H9 (cell line): Measurements from ENCODE around the gene ERC2. TPM values are rescaled to one million over a fixed set of nuclear protein-coding genes. Genes with fewer than 3 reads are reported as not detected.

Experiments used
- DNase-seq: peaks from one replicate; pipeline ENCODE4 v3.0.0-alpha.2; 2017
- H2AFZ ChIP-seq: one replicate; pipeline ENCODE4 v1.6.1; 2013; ENCODE audit warnings: mild to moderate bottlenecking, low read length, control low read depth, moderate library complexity
- H2AK5ac ChIP-seq: 2 replicates; pipeline ENCODE4 v1.6.1; 2013; ENCODE audit warnings: low read length, control low read depth, mixed read lengths; ENCODE audit not compliant: insufficient read length
- H2BK120ac ChIP-seq: one replicate; pipeline ENCODE4 v1.6.1; 2013; ENCODE audit warnings: low read depth, mild to moderate bottlenecking, low read length, control low read depth, inconsistent platforms; ENCODE audit not compliant: poor library complexity, severe bottlenecking
- H2BK12ac ChIP-seq: 2 replicates; pipeline ENCODE4 v1.6.1; 2013; ENCODE audit warnings: low read length, control low read depth, mixed read lengths, low read depth; ENCODE audit not compliant: insufficient read length
- H2BK15ac ChIP-seq: 2 replicates; pipeline ENCODE4 v1.6.1; 2013; ENCODE audit warnings: low read depth, low read length, control low read depth
- H2BK20ac ChIP-seq: one replicate; pipeline ENCODE4 v1.6.1; 2013; ENCODE audit warnings: low read depth, mild to moderate bottlenecking, low read length, control low read depth, inconsistent platforms; ENCODE audit not compliant: poor library complexity, severe bottlenecking
- H2BK5ac ChIP-seq: 2 replicates; pipeline ENCODE4 v1.6.1; 2013; ENCODE audit warnings: low read length, control low read depth, mixed read lengths; ENCODE audit not compliant: insufficient read length
- H3K14ac ChIP-seq: 2 replicates; pipeline ENCODE4 v1.6.1; 2013; ENCODE audit warnings: low read length, control low read depth; ENCODE audit not compliant: insufficient read depth
- H3K18ac ChIP-seq: 2 replicates; pipeline ENCODE4 v1.6.1; 2013; ENCODE audit warnings: low read depth, mild to moderate bottlenecking, mixed read lengths, low read length, control low read depth; ENCODE audit not compliant: insufficient read length
- H3K23ac ChIP-seq: 2 replicates; pipeline ENCODE4 v1.6.1; 2013; ENCODE audit warnings: low read length, control low read depth, mixed read lengths, low read depth; ENCODE audit not compliant: insufficient read length
- H3K23me2 ChIP-seq: 2 replicates; pipeline ENCODE4 v1.6.1; 2013; ENCODE audit warnings: low read depth, mild to moderate bottlenecking, mixed read lengths, low read length, control low read depth; ENCODE audit not compliant: insufficient read length, poor library complexity, severe bottlenecking
- H3K27ac ChIP-seq: 2 replicates; pipeline ENCODE4 v1.5.1; 2013; ENCODE audit warnings: low read length, control low read depth, mixed read lengths, low read depth; ENCODE audit not compliant: insufficient read length
- H3K27me3 ChIP-seq: 2 replicates; pipeline ENCODE4 v1.6.1; 2013; ENCODE audit warnings: low read length, control low read depth, inconsistent platforms; ENCODE audit not compliant: insufficient read depth
- H3K4ac ChIP-seq: 2 replicates; pipeline ENCODE4 v1.6.1; 2013; ENCODE audit warnings: low read depth, mild to moderate bottlenecking, control low read depth, inconsistent platforms, low read length, moderate library complexity
- H3K4me1 ChIP-seq: 2 replicates; pipeline ENCODE4 v1.6.1; 2013; ENCODE audit warnings: low read length, control low read depth, inconsistent platforms; ENCODE audit not compliant: insufficient read depth
- H3K4me2 ChIP-seq: 2 replicates; pipeline ENCODE4 v1.6.1; 2013; ENCODE audit warnings: low read length, control low read depth, mixed read lengths; ENCODE audit not compliant: insufficient read length, insufficient read depth
- H3K56ac ChIP-seq: 2 replicates; pipeline ENCODE4 v1.6.1; 2013; ENCODE audit warnings: low read depth, mild to moderate bottlenecking, mixed read lengths, low read length, control low read depth; ENCODE audit not compliant: insufficient read length
- H3K79me1 ChIP-seq: 2 replicates; pipeline ENCODE4 v1.6.1; 2013; ENCODE audit warnings: low read depth, mild to moderate bottlenecking, moderate library complexity, low read length, control low read depth, inconsistent platforms; ENCODE audit not compliant: insufficient read depth, poor library complexity, severe bottlenecking
- H3K79me2 ChIP-seq: 2 replicates; pipeline ENCODE4 v1.6.1; 2013; ENCODE audit warnings: low read length, control low read depth, inconsistent platforms; ENCODE audit not compliant: insufficient read depth
- H3K9ac ChIP-seq: 2 replicates; pipeline ENCODE4 v1.6.1; 2013; ENCODE audit warnings: low read length, control low read depth, mixed read lengths; ENCODE audit not compliant: insufficient read length; ENCODE audit errors: extremely low read depth
- H3K9me3 ChIP-seq: one replicate; pipeline ENCODE4 v1.6.1; 2013; ENCODE audit warnings: low read depth, low read length, inconsistent platforms; ENCODE audit not compliant: control insufficient read depth
- H3T11ph ChIP-seq: one replicate; pipeline ENCODE4 v1.6.1; 2013; ENCODE audit warnings: mild to moderate bottlenecking, low read length, control low read depth, inconsistent platforms
- H4K20me1 ChIP-seq: one replicate; pipeline ENCODE4 v1.6.1; 2013; ENCODE audit not compliant: control insufficient read depth, insufficient read length, insufficient read depth
- H4K5ac ChIP-seq: 2 replicates; pipeline ENCODE4 v1.6.1; 2013; ENCODE audit warnings: low read depth, mild to moderate bottlenecking, mixed read lengths, low read length, control low read depth; ENCODE audit not compliant: insufficient read length
- H4K8ac ChIP-seq: replicated peaks from 2 replicates; pipeline ENCODE4 v1.6.1; 2013; ENCODE audit warnings: low read length, control low read depth, mixed read lengths, low read depth; ENCODE audit not compliant: insufficient read length
- H4K91ac ChIP-seq: 2 replicates; pipeline ENCODE4 v1.6.1; 2013; ENCODE audit warnings: low read depth, mild to moderate bottlenecking, moderate library complexity, mixed read lengths, low read length, control low read depth; ENCODE audit not compliant: insufficient read length
- H3K27ac Mint-ChIP-seq, 3 experiments: 2 replicates in 2 of 3; 3 replicates in 1 of 3; pipeline ENCODE4 v1.8.0; 2020 to 2021; ENCODE audit warnings: mixed read lengths in 3 of 3, mild to moderate bottlenecking in 1 of 3, moderate library complexity in 1 of 3
- H3K27me3 Mint-ChIP-seq: 2 replicates; pipeline ENCODE4 v1.8.0; 2021; ENCODE audit warnings: low read depth, mild to moderate bottlenecking, moderate library complexity, mixed read lengths
- H3K36me3 Mint-ChIP-seq, 3 experiments: 2 replicates in 2 of 3; 3 replicates in 1 of 3; pipeline ENCODE4 v1.8.0; 2020 to 2021; ENCODE audit warnings: low read depth in 3 of 3, mixed read lengths in 3 of 3; ENCODE audit not compliant: insufficient read depth in 1 of 3
- H3K4me1 Mint-ChIP-seq, 2 experiments: 2 replicates each; pipeline ENCODE4 v1.8.0; 2020; ENCODE audit warnings: mixed read lengths in 2 of 2
- H3K4me3 Mint-ChIP-seq, 2 experiments: 2 replicates in 1 of 2; 3 replicates in 1 of 2; pipeline ENCODE4 v1.8.0; 2020 to 2021; ENCODE audit warnings: mild to moderate bottlenecking in 2 of 2, mixed read lengths in 2 of 2, moderate library complexity in 1 of 2
- H3K9me3 Mint-ChIP-seq, 2 experiments: 2 replicates in 1 of 2; 3 replicates in 1 of 2; pipeline ENCODE4 v1.8.0; 2020; ENCODE audit warnings: mild to moderate bottlenecking in 2 of 2, mixed read lengths in 2 of 2, moderate library complexity in 1 of 2
- WGBS: extraction: QIAGEN DNeasy Blood & Tissue Kit; methylation state at CpG from one replicate; pipeline ENCODE4 v1.1.7; 2013; ENCODE audit warnings: missing lambda C conversion rate, low lambda C conversion rate, mixed read lengths; ENCODE audit not compliant: insufficient read length; ENCODE audit errors: extremely low coverage; 5-methylcytosine and 5-hydroxymethylcytosine counted together
- total RNA-seq: library from RNA; stranded (reverse); gene quantifications from 2 replicates; pipeline ENCODE4 v1.2.1, GENCODE V29; 2021
- TF ChIP-seq, protein P1 (sequence below): fragments of 200-600 bp; sonication (generic); conservative IDR thresholded peaks from 3 replicates; pipeline ENCODE4 v1.8.0; 2021; ENCODE audit warnings: antibody characterized with exemption, mild to moderate bottlenecking

Gene ERC2
- total RNA-seq, 1 experiment from 2014 or later = 15.4 TPM

DNA sequence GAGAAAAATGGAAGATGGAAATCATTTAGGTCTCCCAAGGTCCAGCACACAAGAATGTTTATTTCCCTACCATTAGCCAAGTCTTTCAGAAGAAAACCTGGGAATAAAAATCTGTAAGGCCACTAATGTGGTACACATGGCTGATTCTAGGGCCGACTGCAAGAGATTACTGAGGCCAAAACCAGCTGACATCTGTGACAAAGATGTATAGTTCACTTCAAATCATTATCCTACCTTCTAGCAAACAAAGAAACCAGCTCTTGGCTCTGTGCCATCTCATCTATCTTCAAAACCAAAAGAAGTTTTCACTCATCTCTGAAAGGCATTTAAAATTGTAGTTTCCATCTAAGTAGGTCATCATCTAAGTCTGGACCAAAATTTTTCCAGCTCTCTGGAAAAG is 43.9 kb downstream of the ERC2 start:
- no peaks in the 10 kb centered on the region for H3K23me2 ChIP-seq
- H3T11ph ChIP-seq = no peak overlapping the region
- H4K91ac ChIP-seq = no peak overlapping the region
- H3K79me1 ChIP-seq = no peaks in the 10 kb centered on the region
- H3K23ac ChIP-seq = no peak overlapping the region
- Mint-ChIP-seq H3K4me1 (peaks cover 4 to 9% of the 10 kb centered on the region in 2 experiments), H3K9me3 (no peaks in the 10 kb centered on the region), H3K4me3 (no peak overlapping the region), H3K27me3 (no peaks in the 10 kb centered on the region), H3K36me3 (peaks cover 8 to 16% (median 15%) of the 10 kb centered on the region in 3 experiments; a peak in 6 of 7 replicates), H3K27ac (no peak overlapping the region)
- no peak overlapping the region for H3K18ac ChIP-seq
- no peak overlapping the region for H2BK20ac ChIP-seq
- no peak overlapping the region for H3K27ac ChIP-seq
- H3K4me1 ChIP-seq = no peaks in the 10 kb centered on the region
- H2BK12ac ChIP-seq = no peak overlapping the region
- H3K4me2 ChIP-seq = no peak overlapping the region
- no peak overlapping the region for H3K56ac ChIP-seq
- no CpG with 5 or more reads among the region's 1 CpG for WGBS
- no peak overlapping the region for H2BK5ac ChIP-seq
- TF ChIP-seq, protein P1, sequence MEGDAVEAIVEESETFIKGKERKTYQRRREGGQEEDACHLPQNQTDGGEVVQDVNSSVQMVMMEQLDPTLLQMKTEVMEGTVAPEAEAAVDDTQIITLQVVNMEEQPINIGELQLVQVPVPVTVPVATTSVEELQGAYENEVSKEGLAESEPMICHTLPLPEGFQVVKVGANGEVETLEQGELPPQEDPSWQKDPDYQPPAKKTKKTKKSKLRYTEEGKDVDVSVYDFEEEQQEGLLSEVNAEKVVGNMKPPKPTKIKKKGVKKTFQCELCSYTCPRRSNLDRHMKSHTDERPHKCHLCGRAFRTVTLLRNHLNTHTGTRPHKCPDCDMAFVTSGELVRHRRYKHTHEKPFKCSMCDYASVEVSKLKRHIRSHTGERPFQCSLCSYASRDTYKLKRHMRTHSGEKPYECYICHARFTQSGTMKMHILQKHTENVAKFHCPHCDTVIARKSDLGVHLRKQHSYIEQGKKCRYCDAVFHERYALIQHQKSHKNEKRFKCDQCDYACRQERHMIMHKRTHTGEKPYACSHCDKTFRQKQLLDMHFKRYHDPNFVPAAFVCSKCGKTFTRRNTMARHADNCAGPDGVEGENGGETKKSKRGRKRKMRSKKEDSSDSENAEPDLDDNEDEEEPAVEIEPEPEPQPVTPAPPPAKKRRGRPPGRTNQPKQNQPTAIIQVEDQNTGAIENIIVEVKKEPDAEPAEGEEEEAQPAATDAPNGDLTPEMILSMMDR = no peak
- no peaks in the 10 kb centered on the region for H4K20me1 ChIP-seq
- H3K4ac ChIP-seq = no peak overlapping the region
- no peak overlapping the region for H2BK15ac ChIP-seq
- no peak overlapping the region for H2AK5ac ChIP-seq
- no peak overlapping the region for H3K9ac ChIP-seq
- H3K27me3 ChIP-seq = no peaks in the 10 kb centered on the region
- H3K79me2 ChIP-seq = no peaks in the 10 kb centered on the region
- H2BK120ac ChIP-seq = no peak overlapping the region
- H3K9me3 ChIP-seq = no peaks in the 10 kb centered on the region
- H2AFZ ChIP-seq = no peak overlapping the region
- no peak overlapping the region for H3K14ac ChIP-seq
- no peak for DNase-seq
- no peak overlapping the region for H4K5ac ChIP-seq
- no peak overlapping the region for H4K8ac ChIP-seq
